RWPE2 (cell line): ENCODE results near the gene ASIC1.

Experiments used
- ATAC-seq: fragments of 200-7000 bp; cut with Tn5 transposase; 3 replicates; pipeline ENCODE4 v1.9.1; 2021; ENCODE audit warnings: low read depth
- DNase-seq: peaks from one replicate; pipeline ENCODE4 v3.0.0-alpha.2; 2020; ENCODE audit warnings: low spot score
- H3K27ac ChIP-seq: fragments of 450-650 bp; 2 replicates; pipeline ENCODE4 v1.5.1; 2017; ENCODE audit warnings: mild to moderate bottlenecking; ENCODE audit not compliant: poor library complexity, severe bottlenecking
- H3K27me3 ChIP-seq: fragments of 250-450 bp; sonication (Bioruptor Pico); 2 replicates; pipeline ENCODE4 v1.5.1; 2021; ENCODE audit warnings: mild to moderate bottlenecking, moderate library complexity; ENCODE audit not compliant: insufficient read depth, poor library complexity, severe bottlenecking
- H3K36me3 ChIP-seq: fragments of 250-450 bp; sonication (Bioruptor Pico); 2 replicates; pipeline ENCODE4 v1.5.1; 2020; ENCODE audit warnings: low read depth, mild to moderate bottlenecking, moderate library complexity
- H3K4me1 ChIP-seq: fragments of 250-450 bp; sonication (Bioruptor Pico); 2 replicates; pipeline ENCODE4 v1.5.1; 2021; ENCODE audit warnings: mild to moderate bottlenecking, moderate library complexity; ENCODE audit not compliant: insufficient read depth, poor library complexity, severe bottlenecking
- H3K4me3 ChIP-seq: fragments of 250-450 bp; sonication (Bioruptor Pico); 2 replicates; pipeline ENCODE4 v1.5.1; 2021; ENCODE audit warnings: mild to moderate bottlenecking, moderate library complexity; ENCODE audit not compliant: severe bottlenecking
- H3K9me3 ChIP-seq: fragments of 250-450 bp; sonication (Bioruptor Pico); 2 replicates; pipeline ENCODE4 v1.5.1; 2021; ENCODE audit warnings: mild to moderate bottlenecking, moderate library complexity; ENCODE audit not compliant: severe bottlenecking
- CTCF ChIP-seq: fragments of 450-650 bp; IDR thresholded peaks from one replicate; pipeline ENCODE4 v1.5.1; 2017; ENCODE audit warnings: mild to moderate bottlenecking, moderate library complexity; ENCODE audit not compliant: poor library complexity, severe bottlenecking

The ASIC1 gene

GRCh38 chr12:50127546-50127945 is 70.2 kb downstream of the ASIC1 start:
- peaks cover 41% of the 10 kb centered on the region for H3K36me3 ChIP-seq
- ATAC-seq, result peak; percentile 33; the same call in 1 of the 3 replicates
- DNase-seq, result no peak

GRCh38 chr12:50129290-50129689 is 71.9 kb downstream of the ASIC1 start:
- ATAC-seq (no peak), DNase-seq (no peak)
- no peak for TF ChIP-seq CTCF
- no peak overlapping the region for H3K27ac ChIP-seq
- H3K9me3 ChIP-seq, result no peaks in the 10 kb centered on the region
- peaks cover 56% of the 10 kb centered on the region for H3K36me3 ChIP-seq
- H3K27me3 ChIP-seq, result no peaks in the 10 kb centered on the region
- no peaks in the 10 kb centered on the region for H3K4me1 ChIP-seq
- H3K4me3 ChIP-seq, result no peak overlapping the region

More at GRCh38 chr12:50127546-50127945, 70.2 kb downstream of the ASIC1 start:
- Histone ChIP-seq H3K27ac (no peak overlapping the region), H3K4me1 (no peaks in the 10 kb centered on the region), H3K27me3 (no peaks in the 10 kb centered on the region), H3K4me3 (no peak overlapping the region), H3K9me3 (no peaks in the 10 kb centered on the region)
- TF ChIP-seq CTCF, result no peak

- peak; percentile 57 for TF ChIP-seq CTCF
- Histone ChIP-seq H3K27me3 (no peaks in the 10 kb centered on the region), H3K36me3 (peaks cover 73% of the 10 kb centered on the region), H3K27ac (no peak overlapping the region), H3K4me1 (no peaks in the 10 kb centered on the region), H3K4me3 (no peak overlapping the region), H3K9me3 (no peaks in the 10 kb centered on the region)
- DNase-seq (no peak), ATAC-seq (no peak)
Observed at GRCh38 chr12:50132505-50133135, 75.2 kb downstream of the ASIC1 start.
